Limb (tissue), 2 donors: ENCODE results near the gene CDH11.
A peak's percentile ranks its signal among the peaks of the same experiment; 100 is the strongest.

Experiments used
- DNase-seq, 2 donors: peaks; one replicate each; pipeline ENCODE4 v3.0.0-alpha.2; 2016; ENCODE audit errors: extremely low spot score in 2 of 2

CDH11 gene

DNA sequence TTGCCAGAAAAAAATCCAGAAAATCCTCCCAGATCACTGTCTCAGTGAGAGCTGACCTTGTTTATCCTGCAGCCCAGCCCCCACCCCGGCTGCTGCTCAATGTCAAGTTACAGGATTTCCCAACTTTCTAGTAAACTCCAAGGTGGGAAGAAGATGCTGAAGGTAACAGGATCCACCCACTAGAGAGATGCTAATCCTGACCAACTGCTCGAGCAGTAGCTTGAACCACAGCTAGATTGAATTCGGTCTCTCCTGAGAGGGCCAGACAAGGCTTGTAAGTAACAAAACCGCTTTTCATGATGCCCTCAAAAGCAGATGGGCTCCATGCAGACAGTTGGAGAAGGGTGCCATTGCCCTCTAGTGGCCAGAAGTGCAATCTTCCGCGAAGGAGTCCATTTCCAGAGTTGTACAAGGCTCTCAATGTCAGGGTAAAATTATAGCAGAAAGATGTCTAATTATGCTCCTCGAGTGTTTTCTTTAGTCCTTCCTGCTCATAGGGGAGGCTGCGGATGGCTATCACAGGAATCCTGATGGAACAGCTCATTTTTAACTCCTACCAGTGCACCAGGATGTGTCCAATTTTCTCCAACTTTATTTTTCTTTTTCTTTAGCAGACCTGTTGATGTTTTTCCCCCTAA is 3.9 kb downstream of the CDH11 start:
- DNase-seq, result peak; percentile 85 to 90

DNA sequence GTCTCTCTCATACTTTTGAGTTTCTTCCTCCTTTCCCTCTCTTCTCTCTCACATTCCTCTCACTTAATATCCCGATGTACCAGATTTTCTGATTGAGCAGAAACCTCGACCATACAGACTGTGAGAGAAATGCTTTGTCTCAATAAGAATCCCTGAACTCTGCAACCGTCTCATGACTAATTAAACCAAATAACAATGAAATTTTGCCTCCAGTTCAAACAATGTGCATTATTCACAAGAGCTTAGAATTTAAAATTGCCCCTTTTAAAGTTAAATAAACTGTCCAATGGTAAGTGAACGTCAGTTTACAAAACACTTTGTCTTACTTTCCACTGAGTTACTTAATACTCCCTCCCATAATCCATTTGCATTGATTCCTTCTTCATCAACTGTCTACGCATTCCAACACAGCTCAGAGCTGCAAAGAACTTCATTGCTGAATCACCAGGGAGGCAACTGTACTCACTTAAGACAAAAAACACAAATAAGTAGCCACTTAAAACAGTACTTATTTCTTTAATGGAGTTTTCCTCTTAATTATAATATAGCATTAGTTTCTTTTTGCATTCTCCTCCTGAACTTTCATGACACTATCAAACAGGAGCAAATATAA is 4.9 kb downstream of the CDH11 start:
- DNase-seq, result no peak

DNA sequence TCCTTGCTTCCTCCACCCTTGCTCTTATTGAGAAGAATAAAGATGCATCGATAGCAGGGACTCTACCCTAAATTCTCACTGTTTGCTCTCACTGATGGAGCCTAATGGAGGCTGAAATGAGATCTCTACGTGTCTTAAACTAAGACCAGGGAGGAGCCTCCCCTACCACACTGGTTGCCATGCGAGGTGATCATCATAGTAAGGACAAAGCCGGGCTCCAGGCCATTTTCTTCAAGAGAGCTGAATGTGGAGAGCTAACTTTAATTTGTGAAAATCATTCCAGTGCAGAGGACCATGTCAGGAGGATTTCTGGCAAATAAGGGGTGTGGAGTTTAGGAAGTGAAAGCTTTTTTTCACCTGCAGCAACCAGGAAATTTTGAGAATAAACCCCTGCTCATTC is 5.6 kb downstream of the CDH11 start:
- no peak for DNase-seq

GRCh38 chr16:65114527-65114926 is 7.3 kb downstream of the CDH11 start:
- DNase-seq, result no peak

DNA sequence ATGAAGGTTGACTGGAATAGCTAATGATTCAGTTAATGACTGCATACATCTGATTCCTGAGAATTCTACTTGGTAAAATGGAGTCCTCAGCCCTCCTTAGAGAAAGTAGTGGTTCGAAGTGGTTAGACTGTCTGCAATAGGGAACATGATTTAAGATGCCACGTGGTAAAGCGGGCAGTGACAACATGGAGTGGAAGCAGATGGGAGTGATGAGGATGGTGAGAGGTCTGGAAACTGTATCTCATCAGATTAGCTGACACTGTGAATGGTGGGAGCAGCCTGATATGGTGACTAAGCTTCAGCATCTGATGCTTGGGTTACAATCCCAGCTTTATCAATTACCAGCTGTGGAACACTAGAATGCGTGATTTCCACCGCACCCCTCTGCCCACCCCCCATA is 8.4 kb downstream of the CDH11 start:
- DNase-seq, result no peak

DNA sequence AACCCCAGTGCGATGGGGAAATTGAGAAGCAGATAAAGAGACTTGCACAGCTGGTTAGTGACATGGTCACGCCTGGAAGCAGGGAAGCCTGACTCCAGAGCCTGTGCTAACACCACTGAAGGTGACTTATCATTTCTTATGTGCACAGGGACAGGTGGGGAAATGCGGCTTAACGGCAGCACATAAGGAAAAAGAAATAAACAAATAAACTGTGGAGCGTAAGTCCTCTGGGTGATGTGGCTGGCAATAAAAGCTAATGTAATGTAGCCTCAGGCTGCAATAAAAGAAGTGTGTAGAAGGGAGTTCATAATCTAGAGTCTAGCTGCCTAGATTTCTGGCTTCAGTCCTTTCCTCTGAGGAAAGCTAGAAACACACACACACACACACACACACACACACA is 10.6 kb downstream of the CDH11 start:
- no peak for DNase-seq

GRCh38 chr16:65106757-65107156 is 15.1 kb downstream of the CDH11 start:
- DNase-seq, result no peak

DNA sequence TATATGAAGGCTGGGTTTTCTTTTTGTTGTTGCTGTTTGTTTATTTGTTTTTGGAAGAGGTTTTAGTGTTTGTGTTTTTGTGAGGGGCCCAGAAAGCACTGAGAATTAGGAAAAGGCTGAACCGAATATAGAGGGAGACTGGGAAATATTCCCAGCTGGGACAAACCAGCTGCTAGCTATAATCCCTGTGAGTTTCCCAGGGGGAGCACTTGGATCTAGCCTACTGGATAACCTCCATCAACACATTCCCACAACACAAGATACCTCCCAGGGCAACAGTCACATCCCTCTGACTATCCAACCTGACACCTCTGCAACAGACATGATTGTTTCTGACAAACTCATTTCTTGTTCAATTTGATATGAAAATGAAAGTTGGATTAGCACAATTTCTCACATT is 16.7 kb downstream of the CDH11 start:
- no peak for DNase-seq

- DNase-seq, result no peak
Measured at GRCh38 chr16:65104471-65104870, 17.4 kb downstream of the CDH11 start.

DNA sequence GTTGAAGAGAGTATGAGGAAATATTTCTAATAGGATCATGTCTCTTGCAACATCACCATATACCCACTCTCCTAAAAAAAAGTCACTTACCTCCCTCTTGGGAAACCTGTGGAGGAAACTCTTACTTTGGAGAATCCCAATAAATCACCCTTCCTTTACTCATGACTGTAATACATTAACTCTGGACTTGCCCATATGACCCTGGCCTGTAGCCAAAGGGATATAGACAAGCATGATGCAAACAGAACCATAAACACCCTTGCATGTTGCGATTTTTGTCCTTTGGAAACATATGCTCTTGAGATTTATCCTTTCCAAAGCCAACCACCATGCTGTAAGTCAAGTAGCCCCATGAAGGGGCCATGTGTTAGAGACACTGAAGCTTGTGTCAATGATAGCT is 19.5 kb downstream of the CDH11 start:
- DNase-seq, result no peak

DNA sequence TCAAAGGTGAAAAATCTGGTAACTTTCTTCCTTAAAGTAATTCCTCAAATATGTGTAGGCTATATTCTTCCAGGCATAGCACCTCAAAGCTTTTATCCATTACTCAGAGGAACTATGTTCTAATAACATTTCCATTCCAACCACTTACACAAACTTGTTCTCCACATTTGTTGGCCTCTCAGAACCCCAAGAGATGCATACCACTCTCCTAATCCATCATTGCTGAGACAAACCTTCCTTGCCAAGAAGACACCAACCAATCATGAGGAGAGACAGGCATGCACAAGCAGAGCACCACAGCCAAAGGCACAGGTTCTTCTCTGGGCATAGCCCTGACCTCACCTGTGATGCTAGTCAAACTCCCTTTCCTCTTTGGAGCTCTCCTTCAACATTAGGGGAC is 20.9 kb downstream of the CDH11 start:
- DNase-seq, result no peak

DNA sequence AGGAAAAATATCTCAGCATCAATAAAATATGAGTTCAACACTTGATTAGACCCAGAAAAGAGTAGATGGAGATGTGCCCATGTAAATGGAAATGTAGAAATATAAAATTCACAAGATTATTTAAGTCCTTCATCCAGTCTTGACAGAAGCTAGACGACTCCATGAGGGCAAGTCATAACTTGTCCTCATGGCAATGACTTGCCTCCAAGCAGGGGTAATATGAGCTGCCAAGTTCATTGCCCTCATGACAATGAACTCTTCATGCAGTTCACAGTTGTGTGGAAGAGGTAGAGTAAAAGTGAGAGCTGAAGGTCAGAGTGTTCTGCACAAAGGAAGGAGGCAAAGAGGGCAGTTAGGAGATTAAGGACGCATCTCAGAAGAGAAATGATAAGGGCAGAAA is 22.3 kb downstream of the CDH11 start:
- DNase-seq, result no peak

DNA sequence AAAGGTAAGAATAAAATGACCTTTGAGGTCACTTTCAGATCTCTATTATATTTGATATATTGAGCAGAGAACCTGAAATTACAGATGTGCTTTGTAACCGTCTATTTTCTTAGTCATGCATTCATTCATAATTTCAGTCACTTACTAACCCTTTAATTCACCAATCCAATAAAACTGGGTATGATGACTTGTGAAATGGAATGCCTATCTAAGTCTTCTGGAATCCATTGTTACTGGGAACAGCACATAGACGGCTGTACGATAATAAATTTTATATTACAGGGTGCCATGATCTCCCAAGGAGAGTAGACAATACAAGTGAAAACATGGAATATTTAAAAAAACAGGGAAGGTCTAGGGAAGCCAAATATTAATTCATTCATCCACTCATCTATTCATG is 22.9 kb downstream of the CDH11 start:
- DNase-seq, result no peak

GRCh38 chr16:65097296-65097695 is 24.6 kb downstream of the CDH11 start:
- no peak for DNase-seq

DNA sequence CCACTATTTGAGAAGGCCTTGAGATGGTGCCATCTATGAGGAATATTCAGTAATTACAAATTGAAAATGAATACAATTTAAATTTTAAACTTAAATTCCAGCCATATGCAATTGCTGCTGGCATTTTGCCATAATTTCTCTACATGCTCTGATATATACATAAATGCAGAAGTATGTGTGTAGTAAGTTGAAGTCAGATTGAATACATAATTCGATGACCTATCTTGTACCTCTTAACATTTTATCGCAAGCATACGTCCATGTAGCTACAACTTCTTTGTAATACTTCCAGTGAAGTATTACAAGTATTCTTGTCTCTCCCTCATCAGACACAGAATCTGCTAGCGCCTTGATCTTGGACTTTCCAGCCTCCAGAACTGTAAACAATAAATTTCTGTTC is 26.0 kb downstream of the CDH11 start:
- no peak for DNase-seq

- no peak for DNase-seq
Measured at GRCh38 chr16:65095090-65095728, 26.7 kb downstream of the CDH11 start.

DNA sequence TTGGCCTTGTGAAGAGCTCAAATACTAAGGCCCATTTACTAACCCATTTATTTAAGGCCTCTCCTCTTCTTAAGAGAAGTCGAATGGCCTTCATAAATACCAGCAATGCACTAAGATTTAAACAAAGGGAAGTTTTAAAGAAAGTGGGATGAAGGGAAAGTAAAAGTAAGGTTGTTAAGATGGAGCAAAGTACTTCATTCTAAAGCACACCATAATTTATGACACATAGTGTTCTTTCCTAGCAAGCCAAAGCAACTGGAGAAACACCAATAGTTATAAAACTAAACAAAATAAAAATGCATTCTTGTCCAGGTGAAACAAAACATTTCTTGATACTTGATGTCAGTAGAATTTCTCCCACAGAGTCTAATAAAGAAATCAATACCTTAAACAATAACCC is 27.9 kb downstream of the CDH11 start:
- no peak for DNase-seq

DNA sequence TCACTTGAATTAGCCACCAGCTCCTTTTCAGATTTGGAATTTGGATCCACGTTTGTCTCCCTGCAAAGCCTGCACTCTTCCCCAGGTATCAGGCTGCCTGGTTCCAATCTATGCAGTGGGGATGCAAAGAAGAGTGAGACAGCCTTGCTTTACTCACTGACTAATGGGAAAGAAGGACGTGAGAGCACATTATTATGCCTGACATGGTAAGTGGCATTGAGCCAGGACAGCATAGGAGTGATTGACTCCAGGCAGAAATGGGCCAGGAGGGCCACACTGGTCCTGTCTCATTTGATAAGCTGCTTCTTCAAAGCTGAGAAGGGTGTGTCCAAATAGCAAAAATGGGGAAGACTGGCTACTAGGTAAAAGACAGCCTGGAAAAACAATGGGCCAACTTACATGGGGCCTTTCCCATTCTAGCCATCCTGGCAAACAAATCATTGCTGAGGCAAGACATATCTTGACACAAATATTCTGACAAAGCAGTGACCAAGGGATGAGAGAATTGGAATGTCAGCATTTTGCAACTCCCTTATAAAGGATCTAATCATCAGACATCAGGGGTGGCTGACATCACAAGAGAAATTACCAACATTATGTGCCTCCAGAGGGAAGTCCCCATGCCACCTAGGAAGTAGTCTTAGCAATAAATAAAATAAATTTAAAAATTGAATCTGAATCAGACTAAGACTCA is 38.6 kb downstream of the CDH11 start:
- no peak for DNase-seq

DNA sequence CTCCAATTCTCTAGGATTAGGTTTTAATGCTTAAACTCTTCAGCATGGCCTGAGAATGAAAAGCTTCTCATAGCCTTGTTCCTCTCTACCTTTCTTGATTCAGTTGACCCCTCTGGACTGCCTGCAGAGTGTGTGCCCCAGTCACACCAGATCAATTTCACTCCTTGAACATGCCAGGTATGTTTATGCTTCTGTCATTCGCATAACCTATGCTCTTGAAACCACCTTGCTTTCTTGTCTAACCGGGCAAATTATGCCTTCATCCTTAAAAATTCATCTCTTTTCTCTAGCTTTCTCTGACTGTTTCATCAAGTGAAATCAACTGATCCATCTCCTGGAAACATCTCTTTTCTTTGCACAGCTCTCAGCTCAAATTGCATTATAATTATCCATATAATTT is 42.3 kb downstream of the CDH11 start:
- no peak for DNase-seq

DNA sequence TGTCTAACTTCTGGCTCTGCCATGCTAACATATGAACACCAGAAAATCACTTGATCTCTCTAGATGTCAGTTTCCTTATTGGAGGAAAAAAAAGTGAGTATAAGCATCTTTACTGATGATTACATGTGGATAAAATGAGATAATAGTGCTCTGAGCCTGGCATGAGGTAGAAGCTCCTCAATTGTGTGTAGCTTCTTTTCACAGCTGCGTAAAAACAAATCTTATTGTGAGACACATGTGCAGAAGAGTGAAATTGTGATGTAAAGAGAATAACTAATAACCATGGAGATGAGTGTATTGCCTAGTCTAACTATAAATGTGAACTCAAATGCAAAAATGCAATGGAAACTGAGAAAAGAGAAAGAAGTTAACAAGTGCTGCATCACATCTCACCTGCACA is 44.7 kb downstream of the CDH11 start:
- no peak for DNase-seq

- no peak for DNase-seq
Measured at GRCh38 chr16:65075877-65076276, 46.0 kb downstream of the CDH11 start.

DNA sequence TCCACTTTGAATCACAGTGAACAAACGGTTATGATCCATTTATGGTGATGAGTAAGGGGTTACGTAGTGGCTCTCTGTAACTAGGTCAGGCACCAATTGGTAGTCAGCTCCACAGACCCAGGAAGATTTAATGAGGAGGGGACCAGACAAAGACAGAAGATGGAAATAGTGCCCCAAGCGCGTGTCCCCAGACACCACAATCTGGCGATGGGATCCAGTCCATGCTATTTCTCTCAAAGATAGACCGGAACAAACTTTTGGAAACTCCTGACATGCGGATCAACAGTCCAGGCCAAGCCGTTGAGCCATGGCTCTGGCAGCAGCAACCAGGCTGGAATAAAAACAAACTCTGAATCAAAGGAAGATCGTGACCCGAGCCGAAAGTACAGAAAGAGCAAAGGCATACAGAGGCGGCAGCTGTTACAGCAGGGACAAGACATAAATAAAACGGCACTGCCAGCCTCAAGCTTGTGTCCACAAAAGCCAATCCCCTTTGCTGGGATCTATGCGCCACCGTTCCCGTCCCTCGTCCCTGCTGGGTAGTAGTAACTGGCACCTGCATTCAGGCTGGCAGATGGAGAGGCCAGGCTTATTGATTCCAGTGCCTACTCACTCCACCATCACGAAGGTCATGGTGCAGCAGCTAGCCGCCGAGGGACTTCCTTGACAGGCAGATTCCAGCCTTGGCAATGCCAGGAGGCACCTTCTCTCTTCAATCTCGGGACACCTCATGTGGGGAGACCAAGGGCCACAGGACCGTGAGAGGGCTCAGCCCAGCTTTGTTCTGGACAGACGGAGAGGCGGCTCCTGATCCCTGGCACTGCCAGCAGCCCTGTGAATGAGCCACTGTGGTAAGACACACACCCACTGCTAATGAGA is 50.2 kb downstream of the CDH11 start:
- DNase-seq, result peak; percentile 22 to 47
